NCI-H2081 (cell line): ENCODE measurements around the gene PHF5A.
"Not testable (repeated sequence)": the region's sequence is repeated elsewhere in the genome, so short reads cannot be mapped to it uniquely, and the experiment has no call there.

Source experiments
- DNase-seq, 2 experiments: peaks; one replicate each; lab custom pipeline; 2025; lab: John Stamatoyannopoulos, UW

PHF5A gene

DNA sequence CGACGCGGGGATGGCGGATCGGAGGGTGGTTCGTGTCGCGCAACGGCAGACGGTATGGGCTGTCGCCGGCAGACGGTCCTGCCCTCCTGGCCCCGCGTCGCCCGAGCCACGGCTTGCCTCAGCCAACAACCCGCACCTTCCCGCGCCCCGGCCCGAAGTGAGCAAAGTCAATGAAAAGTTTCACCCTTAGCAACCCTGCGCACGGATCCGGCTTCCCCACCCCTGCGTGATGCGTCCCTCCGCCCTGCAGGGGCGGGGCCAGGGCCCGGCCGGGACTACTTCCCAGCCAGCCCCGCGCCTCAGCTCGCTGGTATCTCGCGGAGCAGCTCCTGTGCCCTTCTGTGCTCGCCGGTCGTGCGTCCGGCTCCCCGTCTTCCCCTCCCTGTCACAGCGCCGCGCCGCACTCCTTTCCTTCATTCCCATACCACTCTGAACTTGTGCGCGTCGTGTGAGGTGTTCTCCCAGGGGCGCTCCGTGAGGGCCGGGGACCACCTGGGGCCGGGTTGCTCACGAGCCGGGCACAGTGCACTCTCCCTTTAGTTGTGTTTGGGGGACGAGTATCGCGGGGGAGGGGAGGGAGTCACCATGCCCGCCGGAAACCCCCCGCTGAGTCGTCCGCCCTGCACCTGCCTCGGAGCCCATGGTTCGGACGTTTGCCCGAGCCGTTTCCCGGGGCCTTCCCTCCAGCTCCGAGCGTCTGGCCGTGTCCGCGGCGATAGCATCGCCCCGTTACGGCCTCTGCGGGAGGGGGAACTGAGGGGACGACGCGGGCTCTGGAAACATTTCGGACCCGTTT, 21.7 kb downstream of the PHF5A start, which contains the start of gene TOB2:
TSS of gene TOB2 (minus strand) at position 163 of the 796 bp plus-strand sequence. CDS start 9,456 bp downstream, outside the sequence.
- DNase-seq, result peak; percentile 81 to 91

- DNase-seq, result no peak
These were observed 22.4 kb downstream of the PHF5A start for GRCh38 chr22:41446057-41446501.

DNA sequence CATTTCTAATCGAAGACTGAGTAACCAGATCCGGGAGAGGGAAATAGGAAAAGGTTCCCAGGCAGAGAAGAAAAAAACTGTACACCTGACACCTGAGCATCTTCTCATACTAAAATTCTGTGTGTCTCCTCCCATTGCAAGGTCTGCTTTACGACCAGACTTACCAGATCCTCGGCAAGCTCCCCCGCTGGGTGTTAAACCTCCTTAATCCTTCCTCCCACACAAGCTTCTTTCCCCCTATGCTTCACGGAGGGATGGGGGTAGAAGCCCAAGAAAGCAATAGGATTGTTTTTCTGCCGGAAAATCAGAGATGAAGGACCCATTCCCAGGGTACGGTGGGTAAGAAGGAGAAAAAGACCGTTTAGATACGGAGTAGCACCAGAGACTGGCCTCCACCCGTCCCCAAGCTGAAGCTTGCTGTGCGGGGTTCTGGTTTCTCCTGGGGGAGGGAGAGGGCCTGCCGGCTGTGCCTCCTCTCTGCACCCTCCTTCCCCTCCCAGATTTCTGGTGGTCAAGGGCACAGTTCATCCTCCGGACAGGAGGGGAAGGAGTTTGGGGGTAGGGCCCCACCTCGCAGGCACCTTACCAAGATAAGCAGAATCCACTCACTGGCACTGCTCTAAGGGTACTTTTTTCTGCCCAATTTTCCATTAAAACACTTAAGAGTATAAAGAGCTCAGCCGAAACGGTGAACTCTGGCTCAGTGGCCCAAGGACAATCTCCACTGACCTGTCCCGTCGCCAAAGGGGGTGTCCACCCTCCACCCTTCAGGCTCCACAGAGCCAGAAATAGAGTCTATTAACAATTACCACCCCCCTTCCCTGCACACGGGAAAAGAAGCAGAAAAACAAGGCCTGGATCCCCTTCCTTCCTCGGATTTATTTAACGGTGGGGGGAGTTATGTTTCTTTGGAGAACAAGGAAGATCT, 23.1 kb downstream of the PHF5A start:
- DNase-seq, result no peak

DNA sequence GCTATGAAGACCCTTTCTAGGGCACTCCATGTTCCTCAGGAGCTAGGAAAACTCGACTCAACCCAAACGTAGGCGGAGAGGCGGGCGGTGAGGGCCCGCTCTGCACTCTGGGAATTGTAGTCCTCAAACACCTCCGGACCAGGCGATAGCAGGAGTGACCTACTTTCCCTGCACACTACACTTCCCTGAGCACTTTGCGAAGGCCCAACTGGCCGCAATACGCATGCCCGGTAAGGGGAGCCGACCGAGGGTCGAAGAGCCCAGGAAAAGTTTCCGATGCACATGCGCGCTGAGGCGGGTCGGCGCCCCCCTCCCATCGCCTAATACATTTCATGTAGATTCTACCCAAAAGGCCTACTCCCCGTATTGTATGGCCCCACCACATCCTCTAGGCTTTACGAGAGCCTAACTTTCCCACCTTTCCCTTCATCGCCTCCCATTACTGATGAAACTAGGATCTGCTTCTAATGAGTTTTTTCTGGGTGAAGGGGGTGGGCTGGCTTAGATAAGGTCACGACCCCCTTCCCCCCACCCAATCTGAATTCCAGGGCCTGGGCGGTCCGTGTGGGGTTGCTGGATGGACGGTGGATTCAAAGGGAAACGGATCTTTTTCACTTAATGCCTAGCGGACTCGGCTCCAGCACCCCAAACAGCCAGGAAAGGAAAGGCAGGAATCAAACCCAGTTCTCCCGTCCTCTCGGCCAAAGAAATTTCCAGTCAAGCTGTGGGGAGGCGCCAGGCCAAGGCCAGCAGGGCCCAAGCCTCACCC, 23.9 kb downstream of the PHF5A start:
- peak; percentile 90 to 94 for DNase-seq

DNA sequence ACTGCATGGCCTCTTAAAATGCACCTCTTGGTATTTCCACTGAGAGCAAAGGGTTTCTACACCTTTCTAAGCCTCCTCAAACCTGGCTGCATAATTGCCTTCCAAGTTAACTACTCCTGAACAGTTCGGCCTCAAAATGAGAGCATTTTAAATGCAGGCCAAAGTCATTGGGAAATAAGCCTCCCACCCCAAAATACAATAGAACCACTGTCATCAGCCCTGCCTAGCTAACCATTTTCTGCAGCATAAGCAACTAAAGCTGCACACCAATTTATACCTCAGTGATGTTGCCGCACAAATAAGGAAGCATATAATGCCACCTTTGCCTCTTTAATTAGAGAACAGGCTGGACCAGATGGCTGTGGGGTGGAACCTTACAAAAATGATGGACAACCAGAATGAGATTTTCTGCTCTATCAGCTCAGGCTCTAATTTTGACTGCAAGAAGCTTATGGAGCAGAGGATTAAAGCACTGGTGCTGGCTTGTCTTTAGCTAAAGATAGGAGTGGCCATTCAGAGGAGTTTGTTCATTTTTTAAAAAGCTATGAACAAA, 26.2 kb downstream of the PHF5A start:
- no peak for DNase-seq

- not testable (repeated sequence) for DNase-seq
These were observed 28.0 kb downstream of the PHF5A start for GRCh38 chr22:41440511-41440910.

DNA sequence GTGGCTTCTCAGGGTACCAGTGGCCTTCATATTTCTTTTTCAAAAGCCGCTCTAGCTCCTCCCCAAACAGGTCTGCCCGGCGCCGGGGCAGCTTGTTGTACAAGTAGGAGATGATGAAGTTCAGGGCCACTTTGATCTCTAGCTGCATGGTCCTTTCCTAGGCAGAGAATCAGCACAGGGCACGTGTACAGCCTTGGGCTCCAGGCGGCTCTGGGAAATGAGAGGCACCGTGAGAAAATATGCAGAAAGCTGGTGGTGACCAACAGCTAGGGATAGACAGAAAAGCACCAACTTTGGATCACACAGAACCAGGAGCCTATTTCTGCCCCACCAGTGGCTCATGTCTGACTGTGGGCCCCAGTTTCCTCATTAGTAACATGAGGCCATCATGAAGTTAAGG, 31.3 kb downstream of the PHF5A start:
- DNase-seq, result no peak

DNA sequence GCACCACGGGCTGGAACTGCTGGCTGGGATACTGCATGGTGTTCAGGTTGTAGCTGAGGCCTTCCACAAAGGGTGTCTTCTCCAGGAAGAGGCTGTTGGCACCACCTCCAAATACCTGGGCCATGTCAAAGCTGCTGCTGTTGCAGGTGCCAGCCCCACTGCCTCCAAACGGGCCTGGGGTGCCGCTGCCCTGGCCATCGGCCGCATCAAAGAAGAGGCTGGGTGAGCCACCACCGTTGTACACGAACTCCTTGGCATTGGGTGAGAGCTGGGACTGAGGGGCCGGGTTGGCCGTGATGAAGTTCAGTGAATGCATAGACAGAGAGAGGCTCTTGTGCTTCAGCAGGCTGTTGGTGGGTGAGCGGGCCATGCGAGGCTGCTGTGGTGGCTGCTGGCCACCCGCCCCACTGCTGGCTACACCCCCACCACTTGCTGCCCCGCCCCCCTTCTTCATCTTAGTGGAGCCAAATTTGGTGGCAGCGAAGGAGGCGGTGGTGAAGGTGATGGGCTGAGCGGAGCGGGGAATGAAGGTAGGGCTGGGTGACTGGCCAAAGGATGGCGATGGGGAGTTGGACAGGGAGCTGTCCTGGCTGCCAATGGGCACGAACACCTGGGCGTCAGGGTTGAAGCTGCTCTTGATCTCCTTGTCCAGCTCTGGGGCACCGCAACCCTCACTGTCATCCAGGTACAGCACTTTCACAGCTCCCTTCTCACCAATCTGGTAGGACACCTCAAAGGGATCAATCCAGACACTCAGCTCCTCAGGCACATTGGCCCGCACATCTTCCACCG, 32.0 kb downstream of the PHF5A start:
- DNase-seq, result no peak

DNA sequence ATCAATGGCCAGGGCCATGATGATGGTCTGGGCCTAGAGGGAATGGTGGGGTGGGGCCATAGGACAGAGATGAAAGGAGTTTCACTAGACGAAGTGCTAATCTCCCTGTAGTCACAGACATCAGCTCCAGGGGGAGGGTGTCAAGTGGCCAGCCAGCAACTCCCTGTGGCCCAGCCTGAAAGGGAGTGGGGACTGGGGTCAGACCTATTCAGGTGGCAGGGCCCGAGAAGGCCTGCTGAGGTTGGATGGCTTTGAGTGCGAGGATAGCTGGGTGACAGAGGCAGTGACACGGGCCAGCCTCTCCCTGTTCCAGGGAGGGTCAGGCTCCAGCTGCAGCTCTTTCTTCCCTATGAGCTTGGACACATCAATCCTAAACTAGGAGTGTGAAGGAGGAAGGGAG, 32.9 kb downstream of the PHF5A start:
- DNase-seq, result no peak

GRCh38 chr22:41434361-41435003, 34.0 kb downstream of the PHF5A start:
- not testable (repeated sequence) for DNase-seq

DNA sequence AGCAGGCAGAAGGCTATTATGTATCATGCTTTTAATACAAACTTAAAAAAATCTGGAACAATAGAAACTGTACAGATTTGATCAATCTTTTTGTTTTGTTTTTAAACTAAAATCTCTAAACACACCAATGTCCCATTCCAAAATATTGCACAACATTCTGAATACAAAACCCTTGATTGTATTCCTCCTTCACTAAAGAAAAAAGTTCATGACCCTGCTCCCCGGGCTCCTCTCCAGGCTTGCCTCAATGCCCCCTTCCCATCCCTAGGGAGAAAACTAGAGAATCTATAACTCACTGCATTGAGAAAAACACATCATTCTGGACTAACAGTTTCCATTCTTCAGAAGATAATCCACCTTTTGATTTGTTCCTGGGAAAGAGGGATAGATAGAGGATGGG, 35.0 kb downstream of the PHF5A start:
- not testable (repeated sequence) for DNase-seq

DNA sequence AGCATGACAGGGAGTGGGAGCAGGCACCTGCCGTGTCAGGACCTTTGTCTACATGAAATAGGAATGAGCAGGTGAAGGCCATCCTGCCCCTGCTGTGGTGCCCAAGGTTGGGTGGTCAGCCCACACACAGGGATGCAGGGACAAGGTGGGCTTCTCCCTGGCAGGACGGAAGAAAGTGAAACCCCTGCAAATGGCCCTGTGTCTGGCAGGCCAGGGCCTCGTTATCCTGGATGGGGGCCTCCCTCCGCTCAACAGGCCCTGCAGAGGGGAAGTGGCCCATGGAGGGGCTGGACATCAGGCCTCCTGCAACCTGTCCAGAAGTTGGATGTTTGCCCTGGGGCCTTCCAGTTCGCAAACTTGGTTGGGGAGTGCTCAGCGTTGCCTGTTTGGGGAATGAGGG, 36.8 kb downstream of the PHF5A start:
- no peak for DNase-seq

- DNase-seq, result no peak
These were observed 38.5 kb downstream of the PHF5A start for GRCh38 chr22:41429951-41430332.

- no peak for DNase-seq
These were observed 39.1 kb downstream of the PHF5A start for GRCh38 chr22:41429232-41429950.

- DNase-seq, result no peak
These were observed 42.7 kb downstream of the PHF5A start for GRCh38 chr22:41425660-41426365.

GRCh38 chr22:41418717-41419116, 49.8 kb downstream of the PHF5A start:
- no peak for DNase-seq

GRCh38 chr22:41417622-41418390, 50.7 kb downstream of the PHF5A start:
- DNase-seq, result no peak

GRCh38 chr22:41415554-41415953, 52.9 kb downstream of the PHF5A start:
- no peak for DNase-seq
